ENCODE data around the gene TNS1.
A peak's percentile ranks its signal among the peaks of the same experiment; 100 is the strongest.

TNS1 gene

GRCh38 chr2:217999595-217999959, 3.2 kb downstream of the TNS1 start:
- Histone ChIP-seq H3K27me3 (ENCODE audit: insufficient read depth, poor library complexity, severe bottlenecking) (no peaks in the 10 kb centered on the region), H3K4me3 (ENCODE audit: severe bottlenecking) (no peak overlapping the region), H3K9me3 (ENCODE audit: severe bottlenecking) (no peaks in the 10 kb centered on the region), H3K27ac (ENCODE audit: poor library complexity, severe bottlenecking) (no peak overlapping the region), H3K36me3 (ENCODE audit: low read depth) (no peaks in the 10 kb centered on the region), H3K4me1 (ENCODE audit: insufficient read depth, poor library complexity, severe bottlenecking) (peaks cover 18% of the 10 kb centered on the region)
- DNase-seq (ENCODE audit: low spot score): no peak
- ATAC-seq (ENCODE audit: low read depth): no peak
- TF ChIP-seq CTCF (IDR thresholded peaks at IDR 0.05; ENCODE audit: poor library complexity, severe bottlenecking): no peak

- no peak for TF ChIP-seq CTCF (IDR thresholded peaks at IDR 0.05; ENCODE audit: poor library complexity, severe bottlenecking)
- H3K9me3 ChIP-seq (ENCODE audit: severe bottlenecking): no peaks in the 10 kb centered on the region
- H3K36me3 ChIP-seq (ENCODE audit: low read depth): no peaks in the 10 kb centered on the region
- no peaks in the 10 kb centered on the region for H3K27me3 ChIP-seq (ENCODE audit: insufficient read depth, poor library complexity, severe bottlenecking)
- ATAC-seq (ENCODE audit: low read depth) (no peak), DNase-seq (ENCODE audit: low spot score) (no peak)
- H3K4me3 ChIP-seq (ENCODE audit: severe bottlenecking): no peak overlapping the region
- H3K4me1 ChIP-seq (ENCODE audit: insufficient read depth, poor library complexity, severe bottlenecking): peaks cover 21% of the 10 kb centered on the region
- no peak overlapping the region for H3K27ac ChIP-seq (ENCODE audit: poor library complexity, severe bottlenecking)
Measured at GRCh38 chr2:217998926-217999594, 3.7 kb downstream of the TNS1 start.

GRCh38 chr2:217997510-217997909, 5.3 kb downstream of the TNS1 start:
- Histone ChIP-seq H3K4me1 (ENCODE audit: insufficient read depth, poor library complexity, severe bottlenecking) (peaks cover 29% of the 10 kb centered on the region), H3K36me3 (ENCODE audit: low read depth) (no peaks in the 10 kb centered on the region)
- no peak for DNase-seq (ENCODE audit: low spot score)

GRCh38 chr2:217996361-217996760, 6.4 kb downstream of the TNS1 start:
- Histone ChIP-seq H3K27ac (ENCODE audit: poor library complexity, severe bottlenecking) (peak overlapping the region; percentile 40), H3K4me3 (ENCODE audit: severe bottlenecking) (no peak overlapping the region)
- TF ChIP-seq CTCF (IDR thresholded peaks at IDR 0.05; ENCODE audit: poor library complexity, severe bottlenecking): no peak

More at GRCh38 chr2:217997510-217997909, 5.3 kb downstream of the TNS1 start:
- H3K27me3 ChIP-seq (ENCODE audit: insufficient read depth, poor library complexity, severe bottlenecking): no peaks in the 10 kb centered on the region
- H3K27ac ChIP-seq (ENCODE audit: poor library complexity, severe bottlenecking): no peak overlapping the region
- H3K9me3 ChIP-seq (ENCODE audit: severe bottlenecking): no peaks in the 10 kb centered on the region
- H3K4me3 ChIP-seq (ENCODE audit: severe bottlenecking): no peak overlapping the region
- no peak for TF ChIP-seq CTCF (IDR thresholded peaks at IDR 0.05; ENCODE audit: poor library complexity, severe bottlenecking)
- ATAC-seq (ENCODE audit: low read depth): no peak

GRCh38 chr2:217995731-217996231, 7.0 kb downstream of the TNS1 start:
- peak; percentile 22; the same call in 1 of the 3 replicates for ATAC-seq (ENCODE audit: low read depth)
- Histone ChIP-seq H3K36me3 (ENCODE audit: low read depth) (no peaks in the 10 kb centered on the region), H3K27me3 (ENCODE audit: insufficient read depth, poor library complexity, severe bottlenecking) (no peaks in the 10 kb centered on the region), H3K9me3 (ENCODE audit: severe bottlenecking) (no peaks in the 10 kb centered on the region), H3K4me1 (ENCODE audit: insufficient read depth, poor library complexity, severe bottlenecking) (peaks cover 29% of the 10 kb centered on the region), H3K27ac (ENCODE audit: poor library complexity, severe bottlenecking) (peak overlapping the region; percentile 40), H3K4me3 (ENCODE audit: severe bottlenecking) (no peak overlapping the region)
- DNase-seq (ENCODE audit: low spot score): no peak
- no peak for TF ChIP-seq CTCF (IDR thresholded peaks at IDR 0.05; ENCODE audit: poor library complexity, severe bottlenecking)

More at GRCh38 chr2:217996361-217996760, 6.4 kb downstream of the TNS1 start:
- Histone ChIP-seq H3K36me3 (ENCODE audit: low read depth) (no peaks in the 10 kb centered on the region), H3K4me1 (ENCODE audit: insufficient read depth, poor library complexity, severe bottlenecking) (peaks cover 29% of the 10 kb centered on the region), H3K27me3 (ENCODE audit: insufficient read depth, poor library complexity, severe bottlenecking) (no peaks in the 10 kb centered on the region), H3K9me3 (ENCODE audit: severe bottlenecking) (no peaks in the 10 kb centered on the region)
- DNase-seq (ENCODE audit: low spot score) (no peak), ATAC-seq (ENCODE audit: low read depth) (peak; percentile 57)

Measured in RWPE2 (cell line).